CD4-positive, alpha-beta T cell treated with Interleukin-17A for 4 hours (primary cell): Measurements from ENCODE around the gene CDC123.
"Not testable (repeated sequence)": the region's sequence is repeated elsewhere in the genome, so short reads cannot be mapped to it uniquely, and the experiment has no call there.

ENCODE experiments used
- DNase-seq: peaks from one replicate; pipeline ENCODE4 v3.0.0-alpha.2; 2020; ENCODE audit warnings: mixed read lengths

CDC123 gene

GRCh38 chr10:12195603-12196506 lies at the start of gene CDC123, which contains the start of gene NUDT5:
Gene CDC123, plus strand, starts transcription at chr10:12196188. Its CDS starts 58 bp downstream, at chr10:12196246.
Gene NUDT5, minus strand, starts transcription at chr10:12195891. Its CDS starts 9,600 bp downstream, at chr10:12186291.
- peak; percentile 85 for DNase-seq

GRCh38 chr10:12150163-12150562 lies 45.8 kb upstream of the CDC123 start:
- no peak for DNase-seq

GRCh38 chr10:12154516-12154915 lies 41.5 kb upstream of the CDC123 start:
- DNase-seq = no peak

- DNase-seq = no peak
These were observed 39.4 kb upstream of the CDC123 start for GRCh38 chr10:12156367-12157123.

GRCh38 chr10:12158111-12158510 lies 37.9 kb upstream of the CDC123 start:
- DNase-seq = no peak

- no peak for DNase-seq
These were observed 35.3 kb upstream of the CDC123 start for GRCh38 chr10:12160664-12161063.

GRCh38 chr10:12162927-12163326 lies 33.1 kb upstream of the CDC123 start:
- no peak for DNase-seq

- DNase-seq = no peak
These were observed 31.9 kb upstream of the CDC123 start for GRCh38 chr10:12164085-12164484.

- DNase-seq = no peak
These were observed 31.0 kb upstream of the CDC123 start for GRCh38 chr10:12165036-12165435.

- no peak for DNase-seq
These were observed 29.8 kb upstream of the CDC123 start for GRCh38 chr10:12165999-12166775.

GRCh38 chr10:12171512-12171911 lies 24.5 kb upstream of the CDC123 start:
- DNase-seq = not testable (repeated sequence)

- no peak for DNase-seq
These were observed 18.3 kb upstream of the CDC123 start for GRCh38 chr10:12177642-12178041.

- DNase-seq = no peak
These were observed 16.3 kb upstream of the CDC123 start for GRCh38 chr10:12179606-12180170.

- no peak for DNase-seq
These were observed 15.6 kb upstream of the CDC123 start for GRCh38 chr10:12180221-12180974.

- peak; percentile 78 for DNase-seq
These were observed 14.8 kb upstream of the CDC123 start for GRCh38 chr10:12181065-12181775.

GRCh38 chr10:12184165-12184564 lies 11.8 kb upstream of the CDC123 start:
- no peak for DNase-seq

- DNase-seq = peak; percentile 31
These were observed 9.7 kb upstream of the CDC123 start for GRCh38 chr10:12186323-12186722.

- no peak for DNase-seq
These were observed 8.6 kb upstream of the CDC123 start for GRCh38 chr10:12187321-12187905.

GRCh38 chr10:12188656-12189055 lies 7.3 kb upstream of the CDC123 start:
- DNase-seq = no peak

GRCh38 chr10:12189426-12189825 lies 6.6 kb upstream of the CDC123 start:
- no peak for DNase-seq

- no peak for DNase-seq
These were observed 4.3 kb upstream of the CDC123 start for GRCh38 chr10:12191715-12192114.
